Stimulated activated CD4-positive, alpha-beta T cell treated with anti-CD3 and anti-CD28 coated beads, Interleukin-4, amount 100 ng/mL, for 24 hours (primary cell): Measurements from ENCODE around the gene DNMT3L.
"Not testable (repeated sequence)": the region's sequence is repeated elsewhere in the genome, so short reads cannot be mapped to it uniquely, and the experiment has no call there.

ENCODE experiments used
- DNase-seq: peaks from one replicate; pipeline ENCODE4 v3.0.0-alpha.2; 2020

DNMT3L gene

DNA sequence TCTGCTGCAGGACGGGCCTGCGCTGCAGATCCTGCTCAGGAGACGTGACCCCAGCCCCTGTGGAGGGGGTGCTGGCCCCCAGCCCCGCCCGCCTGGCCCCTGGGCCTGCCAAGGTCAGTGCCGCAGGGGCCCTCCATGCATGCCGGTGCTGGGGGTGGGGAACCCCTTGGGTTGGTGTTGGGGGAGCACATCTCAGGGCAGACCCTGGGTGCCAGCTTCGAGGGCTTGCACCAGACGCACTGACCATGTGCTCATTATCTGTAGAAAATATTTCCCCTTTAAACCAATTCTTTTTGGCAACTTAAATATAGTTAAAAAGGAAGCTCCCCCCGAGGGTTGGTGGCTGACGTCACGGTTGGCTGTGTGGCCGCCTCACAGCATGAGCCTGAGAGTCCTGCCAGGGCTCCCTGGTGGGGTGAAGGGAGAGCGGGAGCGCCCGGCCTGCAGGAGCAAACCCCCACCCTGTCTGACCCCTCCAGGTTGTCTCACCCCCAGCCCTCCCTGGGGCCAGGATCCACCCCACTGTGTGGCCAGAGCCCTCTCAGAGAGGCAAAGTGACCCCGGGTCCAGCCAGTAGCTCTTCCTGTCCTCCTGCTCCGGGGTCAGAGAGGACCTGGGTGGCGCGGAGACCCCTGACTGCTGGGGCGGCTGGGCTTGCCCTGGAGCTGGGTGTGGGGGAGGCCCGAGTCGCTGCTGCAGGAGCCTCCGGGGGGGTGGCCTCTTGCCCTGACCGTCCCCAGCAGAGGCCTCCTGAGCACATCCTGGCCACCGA, 32.9 kb upstream of the DNMT3L start:
- DNase-seq, result no peak

DNA sequence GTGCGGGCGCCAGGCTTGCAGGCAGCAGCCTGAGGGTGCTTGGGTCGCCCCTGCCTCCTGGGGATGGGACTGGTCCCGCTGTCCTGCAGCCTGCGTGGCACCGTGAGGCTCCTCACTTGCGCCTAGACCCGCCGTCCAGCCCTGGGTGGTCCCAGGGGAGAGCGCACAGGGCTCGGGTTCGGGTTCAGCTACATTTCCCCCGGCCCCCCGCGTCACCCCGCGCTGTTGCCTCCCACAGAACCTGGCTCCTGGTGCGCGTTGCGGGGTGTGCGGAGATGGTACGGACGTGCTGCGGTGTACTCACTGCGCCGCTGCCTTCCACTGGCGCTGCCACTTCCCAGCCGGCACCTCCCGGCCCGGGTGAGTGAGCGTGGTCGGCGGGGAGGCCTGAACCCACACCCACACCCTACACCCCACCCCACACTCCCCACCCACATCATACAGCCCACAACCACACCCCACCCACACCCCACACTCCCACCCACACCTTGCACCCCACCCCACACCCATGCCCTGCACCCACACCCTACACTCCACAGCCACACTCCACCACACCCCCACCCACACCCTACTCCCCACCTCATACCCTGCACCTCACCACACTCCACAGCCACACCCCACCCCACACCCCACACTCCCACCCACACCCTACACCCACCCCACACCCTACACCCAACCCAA, 32.0 kb upstream of the DNMT3L start:
- no peak for DNase-seq

- DNase-seq, result no peak
These were observed 31.1 kb upstream of the DNMT3L start for GRCh38 chr21:44292812-44293195.

DNA sequence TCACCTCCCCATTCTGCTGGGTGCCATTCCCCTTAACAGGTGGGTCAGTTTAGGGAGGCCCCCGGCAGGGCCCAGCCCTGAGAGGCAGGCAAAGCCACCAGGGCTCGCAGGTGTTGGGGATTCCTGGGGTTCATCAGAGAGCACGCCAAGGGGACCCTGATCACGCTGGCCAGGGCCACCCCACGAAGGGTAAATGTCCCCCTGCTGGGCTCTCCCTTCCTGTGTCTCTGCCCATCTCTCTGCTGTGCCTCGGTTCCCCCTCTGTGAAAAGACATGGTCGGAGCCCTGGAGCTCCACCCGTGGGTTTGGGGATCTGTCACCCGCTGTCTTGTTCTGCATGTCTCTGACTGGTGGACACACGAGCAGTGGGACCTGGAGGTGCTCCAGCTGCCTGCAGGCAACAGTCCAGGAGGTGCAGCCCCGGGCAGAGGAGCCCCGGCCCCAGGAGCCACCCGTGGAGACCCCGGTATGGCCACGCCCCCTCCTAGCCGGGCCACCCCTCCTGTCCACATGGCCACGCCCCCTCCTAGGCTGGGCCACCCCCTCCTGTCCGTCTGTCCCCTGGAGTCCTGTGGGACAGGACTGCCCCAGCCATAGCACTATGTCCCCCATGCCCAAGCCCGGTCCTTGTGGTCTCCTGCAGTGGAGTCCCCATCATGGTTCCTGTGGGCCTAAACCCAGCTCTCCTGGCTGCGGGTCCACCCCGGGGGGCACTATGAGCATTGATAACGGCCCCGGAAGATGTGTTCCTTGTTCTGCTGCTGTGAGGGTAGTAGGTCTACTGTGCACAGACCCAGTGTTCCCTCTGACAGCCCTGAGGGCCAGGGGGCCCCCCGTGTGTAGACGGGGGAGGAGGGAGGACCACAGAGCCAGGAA, 30.5 kb upstream of the DNMT3L start:
- no peak for DNase-seq

GRCh38 chr21:44291078-44291935, 29.6 kb upstream of the DNMT3L start:
- no peak for DNase-seq

DNA sequence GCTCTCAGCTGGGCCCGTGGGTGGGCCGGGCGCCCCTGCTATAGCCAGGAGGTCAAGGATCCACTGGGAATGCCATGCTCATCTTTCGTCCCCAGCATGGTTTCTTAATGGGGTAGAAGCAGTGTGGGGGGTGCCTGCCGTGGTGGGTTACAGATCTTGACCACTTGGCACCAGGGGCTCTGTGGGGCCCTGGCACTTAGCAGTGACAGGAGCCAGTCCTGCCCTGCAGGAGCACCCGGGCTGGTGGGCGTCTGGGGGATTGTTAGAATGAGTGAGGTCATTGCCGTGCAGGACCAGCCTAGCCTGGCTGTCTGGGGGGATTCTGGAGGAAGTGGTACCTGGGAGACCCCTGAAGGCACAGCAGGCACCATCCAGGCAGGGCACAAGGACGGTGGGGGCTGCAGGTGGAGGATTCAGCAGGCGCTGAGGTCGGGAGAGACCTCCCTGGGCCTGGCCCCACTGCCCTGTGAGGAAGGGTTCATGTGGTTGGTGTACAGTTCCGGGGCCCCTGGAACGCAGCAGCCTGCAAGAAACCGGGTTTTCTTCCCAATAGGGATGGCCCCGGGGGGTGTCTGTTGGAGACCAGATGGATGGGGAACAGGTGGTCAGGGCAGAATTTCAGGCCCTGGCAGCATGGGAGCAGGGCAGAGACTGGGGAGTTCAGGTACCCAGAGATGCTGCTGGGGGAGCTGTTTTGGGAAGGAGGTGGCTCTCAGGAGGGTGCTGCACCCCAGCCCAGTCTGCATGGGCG, 28.8 kb upstream of the DNMT3L start:
- DNase-seq, result no peak

- DNase-seq, result no peak
These were observed 27.8 kb upstream of the DNMT3L start for GRCh38 chr21:44289381-44290010.

GRCh38 chr21:44288251-44289110, 26.8 kb upstream of the DNMT3L start:
- DNase-seq, result no peak

GRCh38 chr21:44286716-44287632, 25.3 kb upstream of the DNMT3L start:
- no peak for DNase-seq

DNA sequence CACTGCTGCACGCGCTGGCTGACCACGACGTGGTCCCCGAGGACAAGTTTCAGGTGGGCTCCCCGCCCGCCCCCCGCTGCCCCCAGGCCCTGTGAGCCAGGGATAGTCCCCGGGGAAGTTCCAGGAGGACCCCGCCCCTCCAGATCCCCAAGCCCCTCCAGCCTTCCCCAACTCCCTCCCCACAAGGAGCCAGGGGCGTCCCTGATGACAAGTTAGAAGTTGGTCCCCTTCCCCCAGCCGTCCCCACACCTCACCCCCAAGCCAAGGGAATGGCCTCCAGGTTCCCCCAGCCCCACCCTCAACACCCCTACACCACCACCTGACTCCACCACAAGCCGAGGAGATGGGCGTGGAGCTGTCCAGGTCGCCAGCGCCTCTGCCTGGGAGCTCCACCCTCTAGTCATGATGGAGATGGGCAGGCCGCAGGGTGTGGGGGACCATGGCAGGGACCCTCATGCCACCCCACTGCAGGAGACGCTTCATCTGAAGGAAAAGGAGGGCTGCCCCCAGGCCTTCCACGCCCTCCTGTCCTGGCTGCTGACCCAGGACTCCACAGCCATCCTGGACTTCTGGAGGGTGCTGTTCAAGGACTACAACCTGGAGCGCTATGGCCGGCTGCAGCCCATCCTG, 24.5 kb upstream of the DNMT3L start:
- DNase-seq, result no peak

DNA sequence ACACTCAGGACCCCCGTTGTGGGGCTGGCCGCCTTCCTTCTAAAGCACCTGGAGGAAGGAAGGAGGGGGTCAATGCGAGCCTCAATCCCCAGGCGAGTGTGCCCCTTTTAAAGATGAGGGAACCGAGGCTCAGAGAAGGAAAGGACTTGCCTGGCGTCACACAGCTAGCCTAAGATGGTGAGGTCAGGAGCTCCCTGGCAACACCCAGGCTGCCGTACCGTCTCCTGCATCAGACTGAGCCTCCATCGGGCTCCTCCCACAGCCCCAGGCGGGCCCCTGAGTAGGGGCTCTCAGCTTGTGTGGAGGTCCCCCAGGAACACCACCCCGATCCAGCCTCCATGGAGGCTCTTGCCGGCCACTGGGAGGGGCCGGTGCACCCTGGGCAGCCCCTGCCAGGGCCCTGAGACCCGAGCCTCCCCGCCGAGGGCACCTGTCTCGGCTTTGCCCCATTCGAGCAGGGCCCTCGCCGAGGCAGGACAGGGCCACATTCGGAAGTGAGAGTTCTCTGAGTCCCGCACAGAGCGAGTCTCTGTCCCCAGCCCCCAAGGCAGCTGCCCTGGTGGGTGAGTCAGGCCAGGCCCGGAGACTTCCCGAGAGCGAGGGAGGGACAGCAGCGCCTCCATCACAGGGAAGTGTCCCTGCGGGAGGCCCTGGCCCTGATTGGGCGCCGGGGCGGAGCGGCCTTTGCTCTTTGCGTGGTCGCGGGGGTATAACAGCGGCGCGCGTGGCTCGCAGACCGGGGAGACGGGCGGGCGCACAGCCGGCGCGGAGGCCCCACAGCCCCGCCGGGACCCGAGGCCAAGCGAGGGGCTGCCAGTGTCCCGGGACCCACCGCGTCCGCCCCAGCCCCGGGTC, 23.7 kb upstream of the DNMT3L start, which contains the start of gene AIRE:
Gene AIRE (plus strand): TSS at position 739 of the 855 bp plus-strand sequence. CDS start 131 bp downstream, outside the sequence.
- no peak for DNase-seq

DNA sequence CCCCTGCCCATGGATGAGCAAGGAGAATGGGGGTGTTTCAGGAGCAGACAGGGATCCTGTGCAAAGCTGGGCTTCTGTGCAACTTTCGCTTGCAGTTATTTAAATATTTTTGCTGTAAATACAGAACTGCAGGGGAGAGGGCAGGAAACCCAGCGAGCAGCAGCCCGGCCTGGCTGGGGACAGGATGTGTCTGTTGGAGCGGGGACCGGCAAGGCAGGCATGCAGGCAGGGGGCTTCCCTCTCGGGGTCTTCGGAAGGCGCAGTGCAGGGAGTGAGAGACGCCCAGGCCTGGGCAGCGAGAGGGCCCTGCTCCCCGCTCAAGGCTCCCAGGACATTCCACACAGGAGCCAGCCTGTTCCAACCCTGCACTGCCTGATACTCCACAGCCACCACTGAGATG, 22.3 kb upstream of the DNMT3L start:
- no peak for DNase-seq

DNA sequence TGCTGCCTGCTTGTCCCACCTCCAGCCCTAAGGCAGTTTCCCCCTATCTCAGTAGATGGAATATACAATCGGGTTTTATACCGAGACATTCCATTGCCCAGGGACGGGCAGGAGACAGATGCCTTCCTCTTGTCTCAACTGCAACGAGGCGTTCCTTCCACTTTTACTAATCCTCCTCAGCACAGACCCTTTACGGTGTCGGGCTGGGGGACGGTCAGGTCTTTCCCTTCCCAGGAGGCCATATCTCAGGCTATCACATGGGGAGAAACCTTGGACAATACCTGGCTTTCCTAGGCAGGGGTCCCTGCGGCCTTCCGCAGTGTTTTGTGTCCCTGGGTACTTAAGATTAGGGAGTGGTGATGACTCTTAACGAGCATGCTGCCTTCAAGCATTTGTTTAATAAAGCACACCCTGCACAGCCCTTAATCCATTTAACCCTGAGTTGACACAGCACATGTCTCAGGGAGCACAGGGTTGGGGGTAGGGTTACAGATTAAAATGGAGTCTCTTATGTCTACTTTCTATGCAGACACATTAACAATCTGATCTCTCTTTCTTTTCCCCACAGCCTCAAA, 21.6 kb upstream of the DNMT3L start:
- not testable (repeated sequence) for DNase-seq

GRCh38 chr21:44282370-44282769, 20.7 kb upstream of the DNMT3L start:
- no peak for DNase-seq

GRCh38 chr21:44281801-44282200, 20.1 kb upstream of the DNMT3L start:
- no peak for DNase-seq

- DNase-seq, result no peak
These were observed 17.9 kb upstream of the DNMT3L start for GRCh38 chr21:44279354-44280260.
